Neuronal stem cell (in vitro differentiated cells): ENCODE data around the gene SEMA6A.
A peak's percentile ranks its signal among the peaks of the same experiment; 100 is the strongest.

ENCODE experiments used
- DNase-seq: peaks from one replicate; pipeline ENCODE4 v3.0.0-alpha.2; 2013; ENCODE audit warnings: low spot score
- H2AFZ ChIP-seq: one replicate; pipeline ENCODE4 v1.6.1; 2013; ENCODE audit warnings: mild to moderate bottlenecking, low read length, inconsistent platforms
- H2AK5ac ChIP-seq: 2 replicates; pipeline ENCODE4 v1.6.1; 2013; ENCODE audit warnings: low read depth, mild to moderate bottlenecking, inconsistent platforms, low read length, moderate library complexity, mixed read lengths
- H2BK120ac ChIP-seq: 2 replicates; pipeline ENCODE4 v1.6.1; 2013; ENCODE audit warnings: low read depth, mild to moderate bottlenecking, inconsistent platforms, low read length, moderate library complexity, mixed read lengths
- H2BK12ac ChIP-seq: one replicate; pipeline ENCODE4 v1.6.1; 2013; ENCODE audit warnings: low read length, inconsistent platforms
- H2BK15ac ChIP-seq: 2 replicates; pipeline ENCODE4 v1.6.1; 2013; ENCODE audit warnings: mild to moderate bottlenecking, low read length, inconsistent platforms, mixed read lengths
- H2BK5ac ChIP-seq: one replicate; pipeline ENCODE4 v1.6.1; 2013; ENCODE audit warnings: inconsistent platforms, mild to moderate bottlenecking, low read length, moderate library complexity
- H3K14ac ChIP-seq: one replicate; pipeline ENCODE4 v1.6.1; 2013; ENCODE audit warnings: low read length, inconsistent platforms
- H3K18ac ChIP-seq: 2 replicates; pipeline ENCODE4 v1.6.1; 2013; ENCODE audit warnings: low read length, inconsistent platforms
- H3K23ac ChIP-seq: 2 replicates; pipeline ENCODE4 v1.6.1; 2013; ENCODE audit warnings: low read depth, mild to moderate bottlenecking, mixed read lengths, low read length, inconsistent platforms; ENCODE audit not compliant: poor library complexity
- H3K27ac ChIP-seq: replicated peaks from 3 replicates; pipeline ENCODE4 v1.5.1; 2013; ENCODE audit warnings: low read length, inconsistent platforms
- H3K27me3 ChIP-seq, 3 experiments: 2 replicates each; pipeline ENCODE4 v1.6.1; 2013; ENCODE audit warnings: low read length in 3 of 3, mild to moderate bottlenecking in 2 of 3, inconsistent platforms in 1 of 3, low read depth in 1 of 3, mixed read lengths in 1 of 3, moderate library complexity in 1 of 3; ENCODE audit not compliant: control insufficient read depth in 3 of 3, insufficient read depth in 3 of 3
- H3K36me3 ChIP-seq, 2 donors: replicated peaks in 1 of 2; 2 replicates each; pipeline ENCODE4 v1.6.1; 2013; ENCODE audit warnings: low read length in 2 of 2; ENCODE audit not compliant: control insufficient read depth in 2 of 2, insufficient read depth in 2 of 2
- H3K4ac ChIP-seq: 2 replicates; pipeline ENCODE4 v1.6.1; 2013; ENCODE audit warnings: inconsistent platforms, mild to moderate bottlenecking, low read length, moderate library complexity
- H3K4me1 ChIP-seq, 2 donors: 1 replicate in 1 of 2; 2 replicates in 1 of 2; pipeline ENCODE4 v1.6.1; 2013; ENCODE audit warnings: low read length in 2 of 2, low read depth in 1 of 2; ENCODE audit not compliant: control insufficient read depth in 2 of 2, insufficient read depth in 1 of 2
- H3K4me2 ChIP-seq: one replicate; pipeline ENCODE4 v1.6.1; 2013; ENCODE audit warnings: mild to moderate bottlenecking, low read length, inconsistent platforms; ENCODE audit not compliant: insufficient read depth, poor library complexity, severe bottlenecking
- H3K4me3 ChIP-seq, 2 donors: 2 replicates each; pipeline ENCODE4 v1.5.1; 2013; ENCODE audit warnings: low read length in 2 of 2, mild to moderate bottlenecking in 2 of 2, inconsistent platforms in 1 of 2, moderate library complexity in 1 of 2
- H3K79me1 ChIP-seq: one replicate; pipeline ENCODE4 v1.6.1; 2013; ENCODE audit warnings: low read depth, mild to moderate bottlenecking, inconsistent platforms, low read length, moderate library complexity
- H3K9ac ChIP-seq: one replicate; pipeline ENCODE4 v1.6.1; 2013; ENCODE audit warnings: mild to moderate bottlenecking, low read depth, low read length, inconsistent platforms; ENCODE audit not compliant: poor library complexity
- H3K9me3 ChIP-seq, 2 donors: replicated peaks in 1 of 2; 2 replicates each; pipeline versions ENCODE3 to v1.6.1; 2013; ENCODE audit warnings: low read length in 2 of 2, mild to moderate bottlenecking in 2 of 2, inconsistent platforms in 1 of 2, low read depth in 1 of 2, mixed read lengths in 1 of 2, moderate library complexity in 1 of 2; ENCODE audit not compliant: control insufficient read depth in 2 of 2, insufficient read depth in 1 of 2
- H4K8ac ChIP-seq: one replicate; pipeline ENCODE4 v1.6.1; 2013; ENCODE audit warnings: low read depth, mild to moderate bottlenecking, inconsistent platforms, low read length, moderate library complexity
- H4K91ac ChIP-seq: one replicate; pipeline ENCODE4 v1.6.1; 2013; ENCODE audit warnings: low read length, low read depth, mild to moderate bottlenecking, inconsistent platforms; ENCODE audit not compliant: poor library complexity
- WGBS, 2 donors: extraction: QIAGEN DNeasy Blood & Tissue Kit; methylation state at CpG; one replicate each; pipeline ENCODE4 v1.1.7; 2013; ENCODE audit warnings: missing lambda C conversion rate in 2 of 2, mixed read lengths in 1 of 2; ENCODE audit not compliant: insufficient read length in 2 of 2, insufficient replicate concordance in 1 of 2; ENCODE audit errors: extremely low coverage in 2 of 2; 5-methylcytosine and 5-hydroxymethylcytosine counted together

The SEMA6A gene

DNA sequence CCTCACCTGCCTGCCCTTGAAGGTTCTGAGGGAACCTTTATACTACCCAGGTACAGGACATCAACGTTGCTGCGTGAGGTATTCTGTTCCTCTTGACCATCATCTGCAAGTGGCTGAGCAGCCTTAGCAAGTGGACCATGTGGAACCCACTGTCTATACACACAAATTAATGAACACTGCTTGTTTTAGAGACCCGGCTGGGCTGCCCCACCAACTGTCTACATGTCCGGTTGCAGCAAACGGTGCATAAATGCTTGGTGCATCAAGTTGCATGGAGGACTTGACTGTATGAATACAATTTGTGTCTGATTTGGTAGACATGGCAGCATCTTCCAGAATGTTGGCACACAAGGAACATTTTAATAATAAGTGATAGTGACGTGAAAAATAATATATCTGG is 65.8 kb downstream of the SEMA6A start:
- H3K4ac ChIP-seq = no peak overlapping the region
- DNase-seq = no peak
- peak overlapping the region; percentile 5 for H3K27ac ChIP-seq
- H3K4me3 ChIP-seq = no peak overlapping the region
- no peak overlapping the region for H3K23ac ChIP-seq
- no peak overlapping the region for H2BK12ac ChIP-seq
- H3K14ac ChIP-seq = no peak overlapping the region
- H3K18ac ChIP-seq = peak overlapping the region; percentile 63
- H4K8ac ChIP-seq = no peak overlapping the region
- H3K4me2 ChIP-seq = no peak overlapping the region
- no peak overlapping the region for H2BK15ac ChIP-seq
- no peak overlapping the region for H2AK5ac ChIP-seq
- H4K91ac ChIP-seq = no peak overlapping the region
- peaks cover 5% of the 10 kb centered on the region for H3K79me1 ChIP-seq
- peaks cover 2 to 8% of the 10 kb centered on the region in 2 donors for H3K4me1 ChIP-seq
- peaks cover 0 to 2% of the 10 kb centered on the region in 2 donors for H3K36me3 ChIP-seq
- no peaks in the 10 kb centered on the region for H3K9me3 ChIP-seq
- no peak overlapping the region for H2BK120ac ChIP-seq
- H2AFZ ChIP-seq = no peak overlapping the region
- no CpG with 5 or more reads among the region's 6 CpGs for WGBS, 2 donors
- no peaks in the 10 kb centered on the region for H3K27me3 ChIP-seq
- H3K9ac ChIP-seq = no peak overlapping the region
- H2BK5ac ChIP-seq = no peak overlapping the region

DNA sequence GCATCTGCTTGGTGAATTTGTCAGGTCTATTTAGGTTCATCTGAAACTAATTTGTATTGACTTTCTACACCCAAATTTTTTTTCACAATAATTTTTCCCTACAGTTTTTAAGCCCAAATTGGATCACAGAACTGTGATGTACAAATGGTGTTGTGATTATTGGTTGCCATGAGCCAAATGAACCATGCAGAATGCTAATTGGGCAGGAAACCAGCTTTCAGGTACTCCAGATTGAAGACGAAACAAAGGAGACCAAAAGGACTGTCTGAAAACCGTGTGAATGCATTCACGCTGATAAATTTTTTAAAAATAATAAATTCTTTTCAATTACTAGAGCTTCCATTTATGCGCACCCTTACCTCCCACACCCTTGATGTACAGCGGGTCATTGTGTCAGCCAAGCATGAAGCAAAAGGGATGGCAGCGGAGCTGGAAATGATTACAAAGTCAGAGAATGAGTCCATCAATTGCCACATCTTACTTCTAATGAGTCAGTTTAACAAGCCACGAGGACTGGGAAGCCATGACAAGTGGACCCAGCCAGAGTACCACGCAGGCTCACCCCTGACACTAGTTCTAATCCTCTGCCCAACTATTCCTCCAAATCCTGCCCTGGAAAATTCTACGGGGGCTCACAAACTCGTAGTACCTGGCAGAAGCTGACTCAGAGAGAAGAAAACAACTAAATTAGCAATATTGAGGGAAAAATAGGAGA is 66.5 kb downstream of the SEMA6A start:
- Histone ChIP-seq H3K18ac (no peak overlapping the region), H3K4me3 (no peak overlapping the region), H4K8ac (no peak overlapping the region), H3K36me3 (peaks cover 0 to 2% of the 10 kb centered on the region in 2 donors), H3K23ac (no peak overlapping the region), H2AFZ (no peak overlapping the region), H3K79me1 (peaks cover 5% of the 10 kb centered on the region), H3K9ac (no peak overlapping the region), H3K4me2 (no peak overlapping the region), H2BK120ac (no peak overlapping the region), H3K27ac (peak overlapping the region; percentile 34), H2BK15ac (no peak overlapping the region), H3K9me3 (no peaks in the 10 kb centered on the region), H2BK12ac (no peak overlapping the region), H3K14ac (no peak overlapping the region), H4K91ac (no peak overlapping the region), H2BK5ac (no peak overlapping the region), H2AK5ac (no peak overlapping the region), H3K4ac (no peak overlapping the region), H3K4me1 (peaks cover 2 to 8% of the 10 kb centered on the region in 2 donors), H3K27me3 (no peaks in the 10 kb centered on the region)
- no peak for DNase-seq
- WGBS, 2 donors = no CpG with 5 or more reads among the region's 10 CpGs

DNA sequence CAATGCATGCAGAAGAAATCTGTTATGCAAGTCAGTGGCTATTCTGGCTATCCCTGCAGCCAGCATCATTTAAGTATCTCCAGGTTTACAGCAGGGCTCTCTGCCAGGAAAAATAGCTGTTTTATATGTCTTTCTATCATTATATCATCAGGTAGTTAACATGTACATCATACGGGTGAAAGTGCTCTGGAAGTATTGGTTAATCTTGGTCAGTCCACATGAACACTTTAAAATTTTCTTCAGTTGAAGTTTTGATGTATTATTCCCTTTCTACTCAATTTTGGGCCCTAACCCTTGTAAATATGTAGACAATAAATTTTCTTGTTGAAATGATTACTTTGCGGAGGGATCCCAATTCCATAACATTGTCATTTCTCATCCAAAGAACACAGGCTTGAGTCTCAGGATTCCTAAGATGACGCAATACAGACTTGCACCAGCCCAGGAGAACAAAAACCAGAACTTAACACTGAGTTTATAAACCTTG is 67.5 kb downstream of the SEMA6A start:
- DNase-seq = no peak
- WGBS, 2 donors = no CpG with 5 or more reads among the region's 3 CpGs

DNA sequence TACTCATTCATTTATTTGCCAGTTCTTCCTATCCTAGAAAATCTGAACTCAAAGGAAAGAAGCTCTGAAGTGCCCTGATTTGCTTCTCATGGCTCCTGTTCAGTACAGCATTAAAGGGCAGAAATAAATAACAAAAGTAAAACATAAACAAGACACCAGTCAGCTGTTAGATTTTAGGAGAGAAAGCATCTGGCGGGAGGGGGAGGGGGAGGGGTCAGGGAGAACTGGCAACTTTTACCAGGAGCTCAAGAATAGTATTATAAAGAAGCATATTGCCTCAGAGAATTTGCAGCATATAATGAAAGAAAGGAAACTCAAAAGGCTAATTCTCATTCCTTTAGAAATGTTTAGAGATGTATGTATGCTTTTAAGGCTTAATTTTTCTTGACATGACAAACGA is 68.1 kb downstream of the SEMA6A start:
- H2AFZ ChIP-seq = no peak overlapping the region
- H2BK12ac ChIP-seq = no peak overlapping the region
- H2BK5ac ChIP-seq = no peak overlapping the region
- no peak overlapping the region for H3K27ac ChIP-seq
- H2AK5ac ChIP-seq = no peak overlapping the region
- no peak overlapping the region for H4K8ac ChIP-seq
- no peak for DNase-seq
- no peak overlapping the region for H3K4me3 ChIP-seq
- WGBS, 2 donors = no CpG with 5 or more reads among the region's 2 CpGs
- no peak overlapping the region for H3K9ac ChIP-seq
- no peaks in the 10 kb centered on the region for H3K27me3 ChIP-seq
- H3K9me3 ChIP-seq = no peaks in the 10 kb centered on the region
- no peak overlapping the region for H4K91ac ChIP-seq
- no peak overlapping the region for H3K23ac ChIP-seq
- no peak overlapping the region for H2BK120ac ChIP-seq
- H2BK15ac ChIP-seq = no peak overlapping the region
- peaks cover 2 to 8% of the 10 kb centered on the region in 2 donors for H3K4me1 ChIP-seq
- H3K36me3 ChIP-seq = peaks cover 0 to 8% of the 10 kb centered on the region in 2 donors
- no peak overlapping the region for H3K18ac ChIP-seq
- H3K79me1 ChIP-seq = peaks cover 5% of the 10 kb centered on the region
- H3K4me2 ChIP-seq = no peak overlapping the region
- H3K14ac ChIP-seq = no peak overlapping the region
- H3K4ac ChIP-seq = no peak overlapping the region

More for the DNA sequence above, 67.5 kb downstream of the SEMA6A start:
- H4K91ac ChIP-seq = no peak overlapping the region
- no peak overlapping the region for H3K4me2 ChIP-seq
- no peak overlapping the region for H3K9ac ChIP-seq
- no peak overlapping the region for H2BK5ac ChIP-seq
- no peak overlapping the region for H3K27ac ChIP-seq
- no peak overlapping the region for H2AFZ ChIP-seq
- peaks cover 2 to 8% of the 10 kb centered on the region in 2 donors for H3K4me1 ChIP-seq
- H2BK15ac ChIP-seq = no peak overlapping the region
- H2BK12ac ChIP-seq = no peak overlapping the region
- H3K18ac ChIP-seq = no peak overlapping the region
- H3K79me1 ChIP-seq = peaks cover 5% of the 10 kb centered on the region
- H3K4me3 ChIP-seq = no peak overlapping the region
- no peak overlapping the region for H3K4ac ChIP-seq
- H3K14ac ChIP-seq = no peak overlapping the region
- H3K27me3 ChIP-seq = no peaks in the 10 kb centered on the region
- H2AK5ac ChIP-seq = no peak overlapping the region
- H3K23ac ChIP-seq = no peak overlapping the region
- no peak overlapping the region for H2BK120ac ChIP-seq
- H4K8ac ChIP-seq = no peak overlapping the region
- H3K9me3 ChIP-seq = no peaks in the 10 kb centered on the region
- peaks cover 0 to 5% of the 10 kb centered on the region in 2 donors for H3K36me3 ChIP-seq
